Fibroblast of pulmonary artery (primary cell): ENCODE measurements around the gene FANCC.
A peak's percentile ranks its signal among the peaks of the same experiment; 100 is the strongest.

Source experiments
- DNase-seq: peaks from one replicate; pipeline ENCODE4 v3.0.0-alpha.2; 2010; ENCODE audit warnings: low read depth
- H3K4me3 ChIP-seq: replicated peaks from 2 replicates; pipeline ENCODE4 v1.5.1; 2011; ENCODE audit warnings: low read depth, mild to moderate bottlenecking, control low read depth, low read length, moderate library complexity
- CTCF ChIP-seq: IDR thresholded peaks from 2 replicates; pipeline ENCODE4 v1.5.1; 2011; ENCODE audit warnings: mild to moderate bottlenecking, control low read depth, low read length, inconsistent platforms; ENCODE audit errors: missing control alignments

FANCC gene

DNA sequence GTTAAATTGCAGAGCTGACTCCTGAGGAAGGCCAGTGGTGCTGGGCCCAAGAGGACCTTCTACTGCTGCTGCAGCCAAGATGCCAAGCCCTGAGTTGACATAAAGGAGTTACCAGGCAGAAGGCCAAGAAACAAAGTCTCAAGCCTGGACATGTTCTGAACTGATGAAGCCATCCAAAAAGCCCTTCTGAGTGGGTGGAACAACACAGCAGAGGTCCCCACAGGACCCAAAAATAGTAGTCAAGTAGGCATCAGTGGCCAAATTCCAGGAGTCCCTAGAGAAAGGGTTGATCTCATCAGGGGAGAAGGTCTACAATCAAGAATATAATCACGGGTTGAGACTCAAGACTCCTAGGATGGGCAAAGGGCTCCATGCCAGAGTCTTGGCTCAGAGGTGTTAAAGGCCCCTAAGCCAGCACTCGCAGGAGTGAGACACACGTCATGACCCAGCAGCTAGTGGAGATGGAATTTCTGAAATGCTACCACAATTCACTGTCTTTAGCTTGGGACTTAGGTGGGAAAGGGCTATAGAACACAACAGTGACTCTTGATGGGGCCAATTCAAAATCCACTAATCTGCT lies 119.7 kb downstream of the FANCC start:
- H3K4me3 ChIP-seq: no peak overlapping the region
- DNase-seq: peak; percentile 45
- TF ChIP-seq CTCF: no peak

GRCh38 chr9:95193480-95193879 lies 124.0 kb downstream of the FANCC start:
- no peak for TF ChIP-seq CTCF

DNA sequence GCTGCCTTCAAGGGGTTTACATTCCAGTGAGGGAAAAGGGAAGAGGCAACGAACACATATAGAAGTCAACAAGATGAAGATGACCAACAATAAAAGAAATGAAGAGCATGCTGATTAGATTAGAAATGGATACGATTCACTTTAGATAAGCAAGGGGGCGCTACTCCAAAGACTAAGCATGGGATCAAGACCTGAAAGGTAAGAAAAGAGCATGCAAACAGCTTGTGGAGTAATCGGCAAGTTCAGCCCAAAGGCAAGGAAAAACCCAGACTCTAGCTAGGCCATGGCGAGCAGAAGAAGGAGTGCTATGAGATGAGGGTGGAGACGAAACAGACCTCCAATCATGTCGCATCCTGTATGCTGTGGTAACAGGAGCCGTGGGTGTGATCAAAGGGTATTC lies 124.4 kb downstream of the FANCC start:
- no peak overlapping the region for H3K4me3 ChIP-seq
- DNase-seq: no peak
- TF ChIP-seq CTCF: no peak

More at GRCh38 chr9:95193480-95193879, 124.0 kb downstream of the FANCC start:
- no peak for DNase-seq
- H3K4me3 ChIP-seq: no peak overlapping the region

DNA sequence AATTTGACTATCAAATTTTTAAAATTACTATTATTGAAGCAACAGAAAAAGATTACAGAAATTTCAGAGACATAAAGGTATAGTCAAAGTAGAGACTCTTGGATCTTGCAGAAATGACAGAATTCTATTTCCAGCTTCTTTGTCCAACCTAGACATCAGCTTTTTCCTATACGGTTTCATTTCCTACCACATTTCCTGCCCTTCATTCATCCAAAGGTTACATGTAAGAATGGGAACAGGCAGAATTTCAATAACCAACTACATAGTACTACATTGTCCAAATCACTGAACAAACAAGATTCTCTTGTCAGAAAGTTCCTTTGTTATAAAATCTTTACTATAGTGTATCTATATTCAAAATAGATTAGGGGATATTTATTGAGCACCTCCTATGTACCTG lies 124.9 kb downstream of the FANCC start:
- no peak overlapping the region for H3K4me3 ChIP-seq
- no peak for TF ChIP-seq CTCF
- no peak for DNase-seq

- no peak for TF ChIP-seq CTCF
- no peak for DNase-seq
- no peak overlapping the region for H3K4me3 ChIP-seq
These were observed 127.1 kb downstream of the FANCC start for GRCh38 chr9:95190413-95190812.

- TF ChIP-seq CTCF: no peak
- DNase-seq: peak; percentile 88
- peak overlapping the region; percentile 6 for H3K4me3 ChIP-seq
These were observed 128.0 kb downstream of the FANCC start for GRCh38 chr9:95189251-95190098.
